ENCODE results near the gene ZSCAN25. TPM values are rescaled to one million over a fixed set of nuclear protein-coding genes. Genes with fewer than 3 reads are reported as not detected.
"Not testable (repeated sequence)": the region's sequence is repeated elsewhere in the genome, so short reads cannot be mapped to it uniquely, and the experiment has no call there.

ZSCAN25 gene
- polyA plus RNA-seq, 12 donors = 9.9 to 26.8 (median 11.0) TPM; not detected in 1

- no peak for DNase-seq
Observed at GRCh38 chr7:99643464-99643863, 26.7 kb downstream of the ZSCAN25 start.

- DNase-seq = no peak
Observed at GRCh38 chr7:99644431-99644830, 27.7 kb downstream of the ZSCAN25 start.

- no peak for DNase-seq
Observed at GRCh38 chr7:99645590-99645989, 28.8 kb downstream of the ZSCAN25 start.

GRCh38 chr7:99648843-99649242 lies 32.1 kb downstream of the ZSCAN25 start:
- no peak for DNase-seq

- no peak for DNase-seq
Observed at GRCh38 chr7:99651290-99651689, 34.5 kb downstream of the ZSCAN25 start.

- no peak for DNase-seq
Observed at GRCh38 chr7:99652671-99653070, 35.9 kb downstream of the ZSCAN25 start.

- not testable (repeated sequence) for DNase-seq
Observed at GRCh38 chr7:99653269-99653668, 36.5 kb downstream of the ZSCAN25 start.

- DNase-seq = no peak
Observed at GRCh38 chr7:99653754-99654153, 37.0 kb downstream of the ZSCAN25 start.

- DNase-seq = not testable (repeated sequence)
Observed at GRCh38 chr7:99654626-99655025, 37.9 kb downstream of the ZSCAN25 start.

GRCh38 chr7:99657879-99658278 lies 41.1 kb downstream of the ZSCAN25 start:
- not testable (repeated sequence) for DNase-seq

- DNase-seq = no peak
Observed at GRCh38 chr7:99665312-99666012, 48.7 kb downstream of the ZSCAN25 start.

- DNase-seq = no peak
Observed at GRCh38 chr7:99666013-99666395, 49.3 kb downstream of the ZSCAN25 start.

- DNase-seq = no peak
Observed at GRCh38 chr7:99667179-99667578, 50.4 kb downstream of the ZSCAN25 start.

- DNase-seq = no peak
Observed at GRCh38 chr7:99668541-99668940, 51.8 kb downstream of the ZSCAN25 start.

- no peak for DNase-seq
Observed at GRCh38 chr7:99669782-99670181, 53.0 kb downstream of the ZSCAN25 start.

GRCh38 chr7:99672573-99672972 lies 55.8 kb downstream of the ZSCAN25 start:
- no peak for DNase-seq

GRCh38 chr7:99674995-99675742 lies 58.4 kb downstream of the ZSCAN25 start:
- DNase-seq = no peak

- no peak for DNase-seq
Observed at GRCh38 chr7:99677013-99677647, 60.4 kb downstream of the ZSCAN25 start.

GRCh38 chr7:99677648-99678045 lies 60.9 kb downstream of the ZSCAN25 start:
- DNase-seq = no peak

- no peak for DNase-seq
Observed at GRCh38 chr7:99679032-99679399, 62.3 kb downstream of the ZSCAN25 start.

- peak; percentile 33 for DNase-seq
Observed at GRCh38 chr7:99679400-99680191, 62.9 kb downstream of the ZSCAN25 start, which contains the start of gene CYP3A5. Gene CYP3A5 (minus strand): TSS chr7:99679996. CDS start chr7:99679896, 100 bp downstream.

Measured in muscle of arm (tissue), 12 donors.